NCI-H345 (cell line): ENCODE measurements around the gene GCNT2.
"Not testable (repeated sequence)": the region's sequence is repeated elsewhere in the genome, so short reads cannot be mapped to it uniquely, and the experiment has no call there.

Experiments used
- DNase-seq: peaks from one replicate; lab custom pipeline; 2025; lab: John Stamatoyannopoulos, UW

Gene GCNT2

DNA sequence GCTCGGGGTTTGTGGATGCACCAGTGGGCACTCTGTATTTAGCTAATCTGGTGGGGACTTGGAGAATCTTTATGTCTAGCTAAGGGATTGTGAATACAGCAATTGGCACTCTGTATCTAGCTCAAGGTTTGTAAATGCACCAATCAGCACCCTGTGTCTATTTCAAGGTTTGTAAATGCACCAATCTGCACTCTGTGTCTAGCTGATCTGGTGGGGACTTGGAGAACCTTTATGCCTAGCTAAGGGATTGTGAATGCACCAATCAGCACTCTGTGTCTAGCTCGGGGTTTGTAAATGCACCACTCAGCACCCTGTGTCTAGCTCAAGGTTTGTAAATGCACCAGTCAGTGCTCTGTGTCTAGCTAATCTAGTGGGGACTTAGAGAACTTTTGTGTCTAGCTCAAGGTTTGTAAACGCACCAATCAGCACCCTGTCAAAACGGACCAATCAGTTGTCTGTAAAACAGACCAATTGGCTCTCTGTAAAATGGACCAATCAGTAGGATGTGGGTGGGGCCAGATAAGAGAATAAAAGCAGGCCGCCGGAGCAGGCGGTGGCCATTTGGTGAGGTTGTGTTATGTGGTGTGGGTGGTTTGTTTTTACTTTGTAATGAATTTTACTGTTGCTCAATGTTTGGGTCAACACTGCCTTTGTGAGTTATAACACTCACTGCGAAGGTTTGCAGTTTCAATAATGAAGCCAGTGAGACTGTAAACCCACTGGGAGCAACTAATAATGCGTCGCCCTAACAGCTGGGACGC, 139.5 kb downstream of the GCNT2 start:
- not testable (repeated sequence) for DNase-seq

DNA sequence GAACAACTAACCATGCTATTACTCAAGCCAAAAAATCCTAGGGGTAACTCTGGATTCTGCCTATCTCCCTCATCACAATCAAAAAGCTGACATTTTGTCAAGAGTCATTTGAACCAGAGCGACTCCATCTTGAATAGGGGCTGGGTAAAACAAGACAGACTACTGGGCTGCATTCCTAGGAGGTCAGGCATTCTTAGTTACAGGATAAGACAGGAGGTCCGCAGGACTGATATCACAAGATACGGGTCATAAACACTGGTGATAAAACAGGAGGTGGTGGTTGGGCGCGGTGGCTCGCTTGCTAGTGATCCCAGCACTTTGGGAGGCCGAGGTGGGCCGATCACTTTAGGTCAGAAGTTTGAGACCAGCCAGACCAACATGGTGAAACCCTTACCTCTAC, 141.1 kb downstream of the GCNT2 start:
- no peak for DNase-seq

DNA sequence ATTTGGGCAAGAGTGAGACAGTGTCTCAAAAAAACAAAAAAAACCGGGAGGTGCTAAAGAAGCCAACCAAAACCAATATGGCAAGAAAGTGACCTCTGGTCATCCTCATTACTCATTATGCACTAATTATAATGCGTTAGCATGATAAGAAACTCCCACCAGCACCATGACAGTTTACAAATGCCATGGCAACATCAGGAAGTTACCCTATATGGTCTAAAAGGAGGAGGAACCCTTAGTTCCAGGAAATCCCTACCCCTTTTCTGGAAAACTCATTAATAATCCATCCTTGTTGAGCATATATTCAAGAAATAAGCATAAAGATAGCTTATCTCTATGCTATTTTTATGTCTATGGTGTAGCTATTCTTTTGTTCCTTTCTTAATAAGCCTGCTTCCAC, 141.6 kb downstream of the GCNT2 start:
- DNase-seq = no peak

DNA sequence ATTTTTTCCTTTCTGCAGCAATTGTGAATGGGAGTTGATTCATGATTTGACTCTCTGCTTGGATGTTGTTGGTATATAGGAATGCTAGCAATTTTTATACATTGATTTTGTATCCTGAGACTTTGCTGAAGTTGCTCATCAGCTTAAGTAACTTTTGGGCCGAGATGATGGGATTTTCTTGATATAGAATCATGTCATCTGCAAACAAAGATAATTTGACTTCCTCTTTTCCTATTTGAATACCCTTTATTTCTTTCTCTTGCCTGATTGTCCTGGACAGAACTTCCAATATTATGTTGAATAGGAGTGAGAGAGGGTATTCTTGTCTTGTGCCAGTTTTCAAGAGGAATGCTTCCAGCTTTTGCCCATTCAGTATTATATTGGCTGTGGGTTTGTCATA, 144.4 kb downstream of the GCNT2 start:
- DNase-seq = not testable (repeated sequence)

DNA sequence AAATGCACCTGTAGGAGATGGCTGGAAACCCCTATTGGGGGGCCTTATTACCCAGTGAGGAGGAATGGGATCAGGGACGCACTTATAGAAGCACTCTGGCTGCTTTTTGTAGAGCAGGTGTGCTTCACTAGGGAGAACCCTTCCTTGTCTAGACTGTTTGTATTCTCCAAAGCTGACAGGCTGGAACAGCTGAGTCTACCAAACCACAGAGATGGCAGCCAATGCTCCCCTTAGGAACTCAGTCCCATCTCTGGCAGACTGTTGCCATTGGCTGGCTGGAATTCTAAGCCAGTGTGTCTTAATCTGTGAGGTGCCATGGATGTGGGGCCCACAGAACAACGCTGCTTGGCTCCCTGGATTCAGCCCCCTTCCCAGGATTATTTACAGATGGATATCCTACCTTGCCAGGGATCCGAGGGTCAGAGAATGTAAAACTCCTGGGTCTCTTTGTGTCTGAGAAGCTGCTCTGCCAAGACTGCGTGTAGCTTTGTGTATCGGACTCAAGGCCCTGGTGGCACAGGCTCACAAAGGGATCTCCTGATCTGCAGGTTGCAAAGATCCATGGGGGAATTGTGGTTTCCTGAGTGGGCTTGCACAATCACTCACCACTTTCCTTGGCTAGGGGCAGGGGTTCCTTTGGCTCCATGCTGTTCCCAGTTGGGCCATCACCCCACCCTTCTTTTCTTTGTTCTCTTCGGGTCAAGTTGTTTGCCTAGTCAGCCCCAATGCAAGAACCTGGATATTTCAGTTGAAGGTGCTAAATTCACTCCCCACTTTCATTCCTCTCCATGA, 147.2 kb downstream of the GCNT2 start:
- no peak for DNase-seq

DNA sequence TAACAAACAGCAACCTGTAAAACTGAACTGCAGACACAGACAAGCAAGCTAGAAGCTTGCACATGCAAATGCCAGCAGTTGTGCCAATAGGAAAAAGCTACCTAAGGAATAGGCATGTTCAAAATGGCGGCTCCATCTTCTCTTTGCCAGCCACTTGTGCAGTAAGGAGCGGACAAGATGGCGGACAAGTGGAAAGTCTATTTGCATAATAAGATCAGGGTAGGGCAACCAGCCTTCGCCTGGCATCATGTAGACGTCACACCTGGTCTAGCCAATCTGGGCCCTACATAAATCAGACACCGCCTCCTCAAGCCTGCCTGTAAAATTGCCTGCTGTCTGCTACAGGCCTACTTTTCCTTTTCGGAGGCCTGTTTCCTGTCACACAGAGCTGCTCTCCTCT, 155.3 kb downstream of the GCNT2 start:
- DNase-seq = no peak

DNA sequence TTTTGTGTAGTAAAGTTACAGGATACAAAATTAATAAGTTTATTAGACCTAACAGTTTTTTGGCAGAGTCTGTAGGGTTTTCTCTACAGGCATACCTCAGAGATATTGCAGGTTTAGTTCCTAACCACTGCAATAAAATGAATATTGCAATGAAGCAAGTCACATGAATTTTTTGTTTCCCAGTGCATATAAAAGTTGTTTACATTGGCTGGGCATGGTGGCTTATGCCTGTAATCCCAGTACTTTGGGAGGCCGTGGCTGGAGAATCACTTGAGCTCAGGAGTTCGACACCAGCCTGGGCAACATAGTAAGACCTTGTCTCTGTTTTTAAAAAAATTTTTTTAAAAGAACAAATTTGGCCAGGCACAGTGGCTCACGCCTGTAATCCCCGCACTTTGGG, 157.3 kb downstream of the GCNT2 start:
- DNase-seq = no peak
